Effector CD8-positive, alpha-beta T cell (primary cell): Measurements from ENCODE around the gene ZNRF2.
A peak's percentile ranks its signal among the peaks of the same experiment; 100 is the strongest.

Experiments
- DNase-seq: peaks from one replicate; lab custom pipeline; 2025; lab: John Stamatoyannopoulos, UW
- total RNA-seq, 4 experiments: gene quantifications; one replicate each; lab custom pipeline; 2026; lab: John Stamatoyannopoulos, UW

ZNRF2 gene
- total RNA-seq = 29.9 to 48.3 (median 38.2) reads per million in 4 experiments

DNA sequence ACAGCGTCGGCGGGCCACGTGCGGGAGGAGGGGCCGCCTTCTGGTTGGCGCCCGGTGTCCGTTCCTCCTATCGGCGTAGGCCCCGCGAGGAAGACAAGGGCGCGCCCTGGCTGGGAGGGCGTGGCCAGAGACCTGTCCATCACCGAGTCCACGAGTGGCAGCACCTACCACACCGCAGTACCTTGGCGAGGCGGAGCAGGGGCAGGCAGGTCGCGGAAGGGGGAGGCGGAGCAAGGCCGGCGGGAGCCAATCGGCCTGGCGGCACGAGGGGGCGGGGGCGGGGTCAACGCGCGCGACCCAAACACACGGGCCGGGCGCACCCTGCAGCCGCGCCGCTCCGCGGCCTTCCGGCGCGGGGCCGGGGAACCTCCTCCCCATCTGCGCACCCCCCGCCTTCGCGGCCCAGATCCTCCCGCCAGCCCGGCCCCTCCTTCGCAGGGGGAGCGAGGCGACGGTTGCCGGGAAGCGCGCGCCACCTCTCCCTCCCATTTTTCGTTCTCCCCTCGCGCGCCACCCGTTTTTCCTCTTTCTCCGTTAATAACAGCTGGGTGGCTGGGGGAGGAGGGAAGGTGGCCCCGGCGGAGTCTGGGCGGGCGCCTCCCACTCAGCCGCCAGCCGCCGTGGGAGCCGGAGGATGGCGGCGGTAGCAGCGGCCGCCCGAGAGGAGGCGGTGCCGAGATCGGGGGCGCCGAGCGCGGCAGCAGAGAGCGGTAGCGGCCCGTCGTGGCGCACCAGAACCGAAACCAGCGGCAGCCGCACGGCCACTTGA is at the start of gene ZNRF2:
Gene ZNRF2 (plus strand): TSS at position 300 of the 769 bp plus-strand sequence. CDS start 761 bp downstream, outside the sequence.
- DNase-seq = peak; percentile 97

DNA sequence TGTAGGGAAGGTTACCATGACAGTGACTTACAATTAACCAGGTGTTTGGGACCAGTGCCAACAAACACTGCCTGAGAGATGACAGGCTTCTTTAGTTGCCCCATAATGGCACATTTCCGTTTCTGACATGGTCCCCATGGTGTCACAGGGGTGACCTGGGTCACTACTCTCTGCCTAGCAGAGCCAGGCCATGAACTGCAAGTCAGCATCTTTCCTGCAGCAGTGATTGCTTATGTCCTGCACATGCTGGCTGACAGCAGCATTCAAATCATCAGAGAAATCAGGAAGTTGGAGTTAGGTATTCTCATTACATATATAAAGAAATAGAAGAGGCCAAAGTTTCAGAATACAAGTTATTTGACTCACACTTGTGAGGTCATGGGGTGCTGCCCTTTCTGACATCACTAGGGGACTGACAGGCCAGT is 47.1 kb upstream of the ZNRF2 start:
- no peak for DNase-seq

- DNase-seq = no peak
Observed at GRCh38 chr7:30238721-30239441, 45.5 kb upstream of the ZNRF2 start.

DNA sequence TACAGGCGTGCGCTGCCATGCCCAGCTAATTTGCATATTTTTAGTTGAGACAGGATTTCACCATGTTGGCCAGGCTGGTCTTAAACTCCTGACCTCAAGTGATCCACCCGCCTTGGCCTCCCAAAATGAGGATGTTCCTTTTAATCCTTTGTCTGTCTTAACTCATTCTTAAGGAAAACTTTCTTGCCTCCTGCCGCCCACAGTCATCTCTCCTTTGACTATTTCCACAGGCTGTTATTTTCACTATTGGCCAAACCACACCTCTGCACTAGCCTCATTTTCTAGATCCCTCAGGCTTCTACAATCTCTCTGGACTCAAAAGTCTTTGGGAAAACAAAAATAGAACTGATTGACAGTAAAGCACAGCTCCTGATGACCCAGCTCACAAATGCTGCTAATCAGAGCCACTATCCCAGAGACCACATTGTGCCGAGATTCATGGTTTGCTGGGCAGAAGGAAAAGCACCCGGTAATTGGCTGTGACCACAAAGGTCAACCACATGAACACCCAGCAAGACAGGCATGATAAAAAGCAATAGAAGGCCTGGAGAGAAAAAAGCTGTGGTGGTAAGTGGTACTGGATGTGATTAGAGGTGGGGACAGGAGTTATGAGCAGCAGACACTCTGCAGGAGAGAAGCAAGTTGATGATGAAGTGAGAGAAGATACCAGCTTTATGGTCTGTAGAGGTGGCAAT is 44.1 kb upstream of the ZNRF2 start:
- no peak for DNase-seq

GRCh38 chr7:30241767-30242166 is 42.6 kb upstream of the ZNRF2 start:
- no peak for DNase-seq

GRCh38 chr7:30244340-30244739 is 40.1 kb upstream of the ZNRF2 start:
- no peak for DNase-seq

- no peak for DNase-seq
Observed at GRCh38 chr7:30245913-30246312, 38.5 kb upstream of the ZNRF2 start.

DNA sequence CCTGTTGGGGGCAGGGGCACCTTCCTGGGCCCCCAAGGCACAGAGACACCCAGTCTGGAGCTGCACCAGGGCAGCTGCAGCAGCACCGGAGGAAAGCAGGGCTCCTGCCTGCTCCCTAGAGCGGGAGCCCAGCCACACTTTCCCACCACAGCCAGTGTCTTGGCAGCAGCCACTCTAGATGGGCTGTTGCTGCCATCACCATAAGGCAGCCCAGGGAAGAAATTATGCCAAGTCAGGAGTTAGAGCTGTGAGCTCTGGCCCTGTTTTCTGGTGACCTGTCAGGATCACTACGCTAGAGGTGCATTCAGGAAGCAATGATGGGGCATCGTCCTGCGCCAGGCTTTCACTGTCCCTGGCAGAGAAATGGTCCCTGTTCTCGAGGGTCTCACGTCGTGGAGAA is 38.0 kb upstream of the ZNRF2 start:
- DNase-seq = no peak

- DNase-seq = no peak
Observed at GRCh38 chr7:30247541-30248401, 36.6 kb upstream of the ZNRF2 start.

DNA sequence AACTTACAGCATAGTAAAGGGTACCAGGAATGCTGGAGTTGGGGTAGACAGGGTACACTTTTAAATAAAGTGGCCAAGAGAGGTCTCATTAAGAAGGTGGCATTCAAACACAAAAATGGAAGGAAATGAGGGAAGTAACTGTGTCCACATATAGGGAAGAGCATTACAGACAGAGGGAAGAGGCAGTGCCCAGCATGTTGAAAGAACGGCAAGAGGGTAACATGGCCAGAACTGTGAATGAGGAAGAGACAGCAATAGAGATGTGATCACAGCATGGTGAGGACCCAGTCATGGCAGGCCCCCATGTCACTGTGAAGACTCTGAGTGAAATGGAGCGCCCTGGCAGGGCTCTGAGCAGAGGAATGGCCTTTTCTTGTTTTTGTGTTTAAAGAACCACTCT is 35.1 kb upstream of the ZNRF2 start:
- no peak for DNase-seq

DNA sequence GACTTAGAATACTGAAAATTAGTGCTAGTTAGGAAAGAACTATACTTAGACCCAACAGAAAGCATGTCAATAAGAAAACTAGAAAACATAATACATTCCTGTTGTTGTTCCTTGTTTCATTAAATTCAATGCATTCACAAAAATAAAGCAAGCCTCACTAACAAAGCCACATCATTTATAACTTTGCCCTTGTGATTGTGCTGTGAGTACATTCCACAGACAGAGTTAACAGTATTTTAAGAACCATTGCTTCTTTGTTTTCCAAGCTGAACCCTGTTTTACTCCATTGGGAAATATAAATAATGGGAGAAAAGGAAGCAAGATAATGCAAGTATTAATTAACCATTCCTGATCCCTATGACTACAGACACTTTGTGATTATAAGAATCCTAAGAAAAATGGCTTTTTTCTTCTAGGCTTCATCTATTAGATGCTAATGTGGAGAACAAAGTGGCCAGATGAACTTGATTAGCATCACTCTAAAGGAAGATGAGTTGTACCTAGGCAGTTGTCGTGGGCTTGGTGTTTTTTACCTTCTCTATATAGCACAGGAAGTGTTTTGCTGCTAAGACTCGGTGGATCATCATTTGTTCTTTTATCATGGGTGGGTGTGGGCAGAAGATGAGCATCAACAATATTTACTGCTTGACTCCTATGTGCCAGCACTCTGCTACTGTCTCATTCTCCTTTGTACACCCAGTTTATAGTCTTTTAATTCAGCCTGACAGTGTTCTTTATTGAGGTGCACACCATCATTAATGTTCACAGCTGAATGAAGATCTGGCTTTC is 34.2 kb upstream of the ZNRF2 start:
- no peak for DNase-seq

DNA sequence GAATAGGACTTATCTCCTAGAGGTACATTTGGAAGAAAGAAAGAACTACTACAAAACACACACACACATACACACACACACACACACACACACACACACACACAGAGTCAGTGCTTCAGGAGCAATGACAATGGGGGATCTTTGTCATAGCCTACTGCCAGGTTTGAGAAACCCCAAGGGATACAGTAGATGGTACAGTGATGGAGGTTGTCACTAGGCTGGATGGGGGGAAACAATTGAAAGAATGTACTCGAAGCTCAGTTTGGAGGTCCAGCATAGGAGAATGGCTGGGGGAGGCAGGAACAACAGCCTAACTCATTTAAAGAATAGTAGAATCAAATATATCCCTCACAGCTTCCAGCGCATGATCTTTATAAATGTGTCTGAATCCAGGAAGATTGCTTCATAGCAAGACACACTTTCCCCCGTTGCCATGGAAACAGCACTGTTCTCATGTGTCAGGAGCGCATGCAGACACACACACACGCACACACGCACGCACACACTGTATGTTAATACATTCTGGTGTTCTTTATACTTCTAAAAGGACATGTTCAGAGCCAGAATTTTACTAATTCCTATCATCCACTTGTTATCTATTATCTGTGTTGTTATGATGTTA is 32.6 kb upstream of the ZNRF2 start:
- no peak for DNase-seq

DNA sequence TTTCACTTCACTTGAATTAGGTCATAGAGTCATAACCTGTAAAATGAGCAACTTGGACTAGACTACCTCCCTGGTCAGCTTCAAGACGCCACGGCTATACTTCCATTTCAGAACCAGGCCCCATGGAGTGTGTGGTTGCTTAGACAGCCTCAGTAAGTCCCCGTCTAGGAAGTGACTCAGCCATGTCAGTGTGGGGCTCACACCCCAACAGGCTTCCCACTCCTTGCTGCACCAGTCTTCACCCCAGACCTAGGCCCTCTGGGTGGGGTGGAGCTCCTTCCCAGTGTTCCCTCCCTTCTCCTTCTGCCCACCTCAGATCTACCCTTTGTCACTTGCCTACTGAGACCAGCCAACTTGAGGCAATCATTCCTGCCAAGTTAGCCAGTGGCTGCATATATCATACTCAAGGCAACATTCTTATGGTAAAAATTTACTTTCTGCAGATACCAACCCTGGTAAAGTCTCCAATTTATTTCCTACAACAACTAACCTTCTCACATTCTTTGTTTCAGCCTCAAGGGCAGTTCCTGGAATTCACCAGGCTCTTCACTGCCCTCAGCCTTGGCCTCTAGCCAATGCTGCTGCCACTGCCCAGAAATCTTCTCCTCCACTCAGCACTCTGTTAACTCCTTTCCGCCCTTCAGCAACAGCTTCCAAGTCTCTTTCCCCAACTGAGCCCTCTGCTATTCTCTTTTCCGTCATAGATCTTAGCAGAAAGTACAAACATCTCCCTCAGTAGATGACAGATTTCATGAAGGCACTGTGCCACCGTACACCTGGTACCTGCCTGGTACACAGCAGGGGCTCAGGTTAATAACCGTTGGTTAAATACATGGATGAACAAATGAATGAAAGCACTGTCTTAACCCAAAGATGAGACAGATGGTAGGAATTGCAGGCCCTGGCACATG is 31.3 kb upstream of the ZNRF2 start:
- no peak for DNase-seq

DNA sequence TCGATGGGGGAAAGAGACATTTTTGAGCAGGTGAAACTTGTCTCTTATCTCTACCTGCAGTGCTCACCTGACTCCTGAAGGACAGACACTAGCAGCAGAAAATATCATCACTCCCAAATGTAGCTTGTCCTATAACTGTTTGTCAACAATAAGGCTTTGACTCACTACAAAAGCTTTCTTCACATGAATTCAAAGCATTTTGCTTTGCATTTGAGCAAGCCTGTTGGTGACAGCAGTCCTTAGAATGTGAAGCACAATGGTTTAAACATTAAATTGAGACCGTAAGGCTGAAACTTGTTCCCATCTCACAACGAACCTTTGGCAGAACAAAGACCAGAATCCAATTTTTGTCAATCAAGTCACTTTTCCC is 30.6 kb upstream of the ZNRF2 start:
- no peak for DNase-seq

GRCh38 chr7:30254248-30254647 is 30.1 kb upstream of the ZNRF2 start:
- DNase-seq = no peak

DNA sequence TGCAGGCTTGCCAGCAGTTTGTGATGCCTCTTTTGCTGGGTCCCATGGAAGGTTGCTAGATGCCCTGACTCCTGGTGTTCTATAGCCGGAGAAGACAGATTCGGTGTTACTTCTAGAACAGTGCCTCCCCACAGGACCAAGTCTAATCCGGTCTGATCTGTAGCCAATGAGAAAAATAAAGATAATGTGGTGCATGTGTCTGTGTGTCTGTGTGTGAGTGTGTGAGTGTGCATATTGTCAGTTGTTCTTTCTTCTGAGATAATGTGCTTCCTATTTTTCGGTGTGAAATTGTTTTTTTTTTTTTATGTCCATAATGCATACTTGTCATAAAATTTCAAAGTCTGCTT is 29.7 kb upstream of the ZNRF2 start:
- DNase-seq = no peak

GRCh38 chr7:30255064-30255769 is 29.2 kb upstream of the ZNRF2 start:
- no peak for DNase-seq

GRCh38 chr7:30256349-30256858 is 28.0 kb upstream of the ZNRF2 start:
- no peak for DNase-seq
